Liver (tissue), 9 donors: ENCODE data around the gene TOGARAM1. TPM values are rescaled to one million over a fixed set of nuclear protein-coding genes. Genes with fewer than 3 reads are reported as not detected.

ENCODE experiments used
- DNase-seq: peaks from one replicate; pipeline ENCODE4 v3.0.0-alpha.2; 2017; ENCODE audit warnings: low spot score
- H3K27ac ChIP-seq, 2 donors: one replicate each; pipeline ENCODE4 v1.7.0; 2013; ENCODE audit warnings: inconsistent platforms in 2 of 2, low read length in 2 of 2, control low read depth in 1 of 2, low read depth in 1 of 2, mild to moderate bottlenecking in 1 of 2
- H3K27me3 ChIP-seq, 4 donors: one replicate each; pipeline versions ENCODE4 v1.6.1 to v1.7.0; 2013; ENCODE audit warnings: low read length in 3 of 4, inconsistent platforms in 1 of 4, mild to moderate bottlenecking in 1 of 4, moderate library complexity in 1 of 4; ENCODE audit not compliant: control insufficient read depth in 4 of 4, insufficient read depth in 4 of 4
- H3K36me3 ChIP-seq, 4 donors: one replicate each; pipeline versions ENCODE4 v1.6.1 to v1.7.0; 2013; ENCODE audit warnings: low read length in 3 of 4, mild to moderate bottlenecking in 3 of 4, low read depth in 1 of 4, moderate library complexity in 1 of 4; ENCODE audit not compliant: control insufficient read depth in 4 of 4, insufficient read depth in 3 of 4
- H3K4me1 ChIP-seq, 4 donors: one replicate each; pipeline versions ENCODE4 v1.6.1 to v1.7.0; 2013; ENCODE audit warnings: low read length in 3 of 4, mild to moderate bottlenecking in 3 of 4, moderate library complexity in 1 of 4; ENCODE audit not compliant: control insufficient read depth in 4 of 4, insufficient read depth in 4 of 4
- H3K4me3 ChIP-seq, 3 donors: one replicate each; pipeline versions ENCODE4 v1.6.1 to v1.7.0; 2013; ENCODE audit warnings: low read length in 3 of 3, control low read depth in 1 of 3, low read depth in 1 of 3, mild to moderate bottlenecking in 1 of 3
- H3K9ac ChIP-seq, 2 donors: one replicate each; pipeline ENCODE4 v1.7.0; 2013; ENCODE audit warnings: low read length in 2 of 2, mild to moderate bottlenecking in 2 of 2, moderate library complexity in 2 of 2, control low read depth in 1 of 2, low read depth in 1 of 2
- H3K9me3 ChIP-seq, 4 donors: one replicate each; pipeline versions ENCODE4 v1.6.1 to v1.7.0; 2013; ENCODE audit warnings: low read length in 3 of 4; ENCODE audit not compliant: control insufficient read depth in 4 of 4
- ATF3 ChIP-seq: IDR thresholded peaks from 2 replicates; pipeline ENCODE4 v1.6.1; 2016; ENCODE audit warnings: antibody characterized with exemption
- CTCF ChIP-seq: fragments of 150-350 bp; IDR thresholded peaks from 2 replicates; pipeline ENCODE4 v1.5.1; 2017; ENCODE audit warnings: improper control_type of control experiment, low read depth, low read length; ENCODE audit not compliant: missing input control
- EGR1 ChIP-seq, 2 donors: IDR thresholded peaks; 2 replicates each; pipeline ENCODE4 v1.6.1; 2016 to 2018; ENCODE audit warnings: antibody characterized with exemption in 2 of 2, low read depth in 2 of 2
- FOXA1 ChIP-seq: IDR thresholded peaks from 2 replicates; pipeline ENCODE4 v1.6.1; 2016; ENCODE audit warnings: antibody characterized with exemption
- FOXA2 ChIP-seq: IDR thresholded peaks from 2 replicates; pipeline ENCODE4 v1.6.1; 2016; ENCODE audit warnings: antibody characterized with exemption
- HNF4A ChIP-seq, 2 donors: conservative IDR thresholded peaks; 2 replicates each; pipeline ENCODE4 v1.6.1; 2016; ENCODE audit warnings: antibody characterized with exemption in 2 of 2, mild to moderate bottlenecking in 2 of 2
- JUND ChIP-seq, 2 donors: IDR thresholded peaks; 2 replicates each; pipeline ENCODE4 v1.6.1; 2016; ENCODE audit warnings: antibody characterized with exemption in 2 of 2
- MAX ChIP-seq: IDR thresholded peaks from 2 replicates; pipeline ENCODE4 v1.6.1; 2016; ENCODE audit warnings: antibody characterized with exemption
- NR2F2 ChIP-seq: IDR thresholded peaks from 2 replicates; pipeline ENCODE4 v1.6.1; 2016; ENCODE audit warnings: antibody characterized with exemption
- RAD21 ChIP-seq, 2 donors: IDR thresholded peaks; 2 replicates each; pipeline ENCODE4 v1.6.1; 2016; ENCODE audit warnings: antibody characterized with exemption in 2 of 2, mild to moderate bottlenecking in 2 of 2
- SP1 ChIP-seq: IDR thresholded peaks from 2 replicates; pipeline ENCODE4 v1.6.1; 2018; ENCODE audit warnings: antibody characterized with exemption, mild to moderate bottlenecking
- TAF1 ChIP-seq: conservative IDR thresholded peaks from 2 replicates; pipeline ENCODE4 v1.6.1; 2016; ENCODE audit warnings: antibody characterized with exemption, mild to moderate bottlenecking
- YY1 ChIP-seq: IDR thresholded peaks from 2 replicates; pipeline ENCODE4 v1.6.1; 2016; ENCODE audit warnings: antibody characterized with exemption, mild to moderate bottlenecking
- ZBTB33 ChIP-seq: IDR thresholded peaks from 2 replicates; pipeline ENCODE4 v1.6.1; 2016; ENCODE audit warnings: antibody characterized with exemption
- WGBS: extraction: QIAGEN DNeasy Blood & Tissue Kit; methylation state at CpG from one replicate; pipeline ENCODE4 v1.1.7; 2013; 5-methylcytosine and 5-hydroxymethylcytosine counted together
- polyA plus RNA-seq, 2 donors: library from polyadenylated mRNA; stranded (reverse) in 1 of 2; unstranded in 1 of 2; fragments of 200-250 nt in 1 of 2; fragments of >200 nt in 1 of 2; fragmentation: Nextera tagmentation in 1 of 2; extraction: Ambion mirVana in 1 of 2; gene quantifications; one replicate each; pipeline versions ENCODE4 v1.2.1 to v1.2.3, GENCODE V29; 2013 to 2015
- total RNA-seq, 2 donors: library from RNA; depleted of rRNA; stranded (reverse); fragments of >200 nt; gene quantifications; one replicate each; pipeline ENCODE4 v1.2.3, GENCODE V29; 2014
- donor health status: healthy.
- donor health status: healthy.
- donor health status: healthy.
- donor health status: healthy.
- donor health status: healthy.

The TOGARAM1 gene
- total and polyA plus RNA-seq, 4 donors: 2.5 to 12.7 (median 7.5) TPM

- H3K9ac ChIP-seq: no peak overlapping the region
- no peaks in the 10 kb centered on the region for H3K36me3 ChIP-seq
- no peak overlapping the region for H3K27ac ChIP-seq
- TF ChIP-seq TAF1 (no peak), FOXA1 (no peak), RAD21 (IDR thresholded peaks at IDR 0.05) (no peak), NR2F2 (no peak), ATF3 (no peak), SP1 (no peak), MAX (no peak), JUND (IDR thresholded peaks at IDR 0.05) (no peak), FOXA2 (no peak), ZBTB33 (no peak), HNF4A (conservative IDR thresholded peaks at IDR 0.05) (no peak), YY1 (no peak)
- H3K9me3 ChIP-seq: no peaks in the 10 kb centered on the region
- DNase-seq: no peak
- H3K4me3 ChIP-seq: no peak overlapping the region
- 40% methylated on average over 2 of the region's 2 CpGs for WGBS
- peaks cover 0 to 27% (median 13%) of the 10 kb centered on the region in 4 donors for H3K4me1 ChIP-seq
- no peaks in the 10 kb centered on the region for H3K27me3 ChIP-seq
Observed at GRCh38 chr14:45082420-45082819, 120.4 kb downstream of the TOGARAM1 start.

- Histone ChIP-seq H3K4me3 (peak overlapping the region; percentile 26 to 69 (median 62)), H3K4me1 (peaks cover 0 to 35% (median 13%) of the 10 kb centered on the region in 4 donors), H3K27ac (peak overlapping the region in 1 of 2 donors; percentile 28), H3K9ac (peak overlapping the region; percentile 83 to 86), H3K27me3 (no peaks in the 10 kb centered on the region), H3K9me3 (no peaks in the 10 kb centered on the region), H3K36me3 (no peaks in the 10 kb centered on the region)
- 2% methylated on average over 10 of the region's 10 CpGs for WGBS
- TF ChIP-seq CTCF (no peak), RAD21 (IDR thresholded peaks at IDR 0.05) (no peak), JUND (IDR thresholded peaks at IDR 0.05) (no peak), MAX (no peak), TAF1 (no peak), EGR1 (IDR thresholded peaks at IDR 0.05; ENCODE audit: low read depth in 2 of 2) (no peak)
- no peak for DNase-seq
Observed at GRCh38 chr14:45083617-45083975, 121.6 kb downstream of the TOGARAM1 start.
